ENCODE measurements around the gene PSMA1. TPM values are rescaled to one million over a fixed set of nuclear protein-coding genes. Genes with fewer than 3 reads are reported as not detected.

Gene PSMA1
- total and polyA plus RNA-seq, 2 donors from 2014 or later, result 118 to 133 TPM

- FAIRE-seq (no peak), DNase-seq (no peak)
- H3K4me3 ChIP-seq (ENCODE audit: low read length in 3 of 3), result no peak overlapping the region
- no peak for TF ChIP-seq CTCF (IDR thresholded peaks at IDR 0.05; ENCODE audit: borderline replicate concordance, extremely low read depth, insufficient read depth)
- H3K27ac ChIP-seq (ENCODE audit: low read depth in 2 of 2, low read length in 2 of 2), result no peak overlapping the region
- H3K9me3 ChIP-seq (ENCODE audit: control insufficient read depth in 2 of 3, insufficient read depth in 1 of 3, low read length in 3 of 3), result no peaks in the 10 kb centered on the region
- no peaks in the 10 kb centered on the region for H3K4me1 ChIP-seq (ENCODE audit: control insufficient read depth in 2 of 3, insufficient read depth in 2 of 3, low read depth in 1 of 3, low read length in 3 of 3)
- intact Hi-C loops (cut with DNase I), result no loop called here
- no peak overlapping the region for H3K9ac ChIP-seq (ENCODE audit: low read length in 3 of 3)
- H3K27me3 ChIP-seq (ENCODE audit: control insufficient read depth, insufficient read depth, low read length), result no peaks in the 10 kb centered on the region
- no peaks in the 10 kb centered on the region for H3K36me3 ChIP-seq (ENCODE audit: control insufficient read depth in 2 of 3, insufficient read depth in 3 of 3, low read length in 3 of 3)
These were observed 9.1 kb upstream of the PSMA1 start for GRCh38 chr11:14529321-14529720.

GRCh38 chr11:14522801-14523200, 2.6 kb upstream of the PSMA1 start:
- intact Hi-C loops (cut with DNase I), result no loop called here
- TF ChIP-seq CTCF (IDR thresholded peaks at IDR 0.05; ENCODE audit: borderline replicate concordance, extremely low read depth, insufficient read depth), result no peak
- Histone ChIP-seq H3K36me3 (ENCODE audit: control insufficient read depth in 2 of 3, insufficient read depth in 3 of 3, low read length in 3 of 3) (peaks cover 0 to 4% (median 0%) of the 10 kb centered on the region in 3 donors), H3K9ac (ENCODE audit: low read length in 3 of 3) (no peak overlapping the region), H3K27me3 (ENCODE audit: control insufficient read depth, insufficient read depth, low read length) (no peaks in the 10 kb centered on the region), H3K4me3 (ENCODE audit: low read length in 3 of 3) (no peak overlapping the region), H3K4me1 (ENCODE audit: control insufficient read depth in 2 of 3, insufficient read depth in 2 of 3, low read depth in 1 of 3, low read length in 3 of 3) (peaks cover 0 to 7% (median 2%) of the 10 kb centered on the region in 3 donors), H3K9me3 (ENCODE audit: control insufficient read depth in 2 of 3, insufficient read depth in 1 of 3, low read length in 3 of 3) (no peaks in the 10 kb centered on the region), H3K27ac (ENCODE audit: low read depth in 2 of 2, low read length in 2 of 2) (no peak overlapping the region)
- DNase-seq (no peak), FAIRE-seq (no peak)

GRCh38 chr11:14522245-14522644, 2.1 kb upstream of the PSMA1 start:
- DNase-seq, result no peak
- intact Hi-C loops (cut with DNase I), result no loop called here
- H3K9me3 ChIP-seq (ENCODE audit: control insufficient read depth in 2 of 3, insufficient read depth in 1 of 3, low read length in 3 of 3), result no peaks in the 10 kb centered on the region
- no peak overlapping the region for H3K27ac ChIP-seq (ENCODE audit: low read depth in 2 of 2, low read length in 2 of 2)
- no peaks in the 10 kb centered on the region for H3K27me3 ChIP-seq (ENCODE audit: control insufficient read depth, insufficient read depth, low read length)
- H3K4me3 ChIP-seq (ENCODE audit: low read length in 3 of 3), result no peak overlapping the region
- TF ChIP-seq CTCF (IDR thresholded peaks at IDR 0.05; ENCODE audit: borderline replicate concordance, extremely low read depth, insufficient read depth), result no peak
- no peak overlapping the region for H3K9ac ChIP-seq (ENCODE audit: low read length in 3 of 3)
- H3K4me1 ChIP-seq (ENCODE audit: control insufficient read depth in 2 of 3, insufficient read depth in 2 of 3, low read depth in 1 of 3, low read length in 3 of 3), result peaks cover 0 to 7% (median 2%) of the 10 kb centered on the region in 3 donors
- peaks cover 0 to 6% (median 0%) of the 10 kb centered on the region in 3 donors for H3K36me3 ChIP-seq (ENCODE audit: control insufficient read depth in 2 of 3, insufficient read depth in 3 of 3, low read length in 3 of 3)
- FAIRE-seq, result no peak

- intact Hi-C loops (cut with DNase I), result no loop called here
- Histone ChIP-seq H3K9me3 (ENCODE audit: control insufficient read depth in 2 of 3, insufficient read depth in 1 of 3, low read length in 3 of 3) (no peaks in the 10 kb centered on the region), H3K27ac (ENCODE audit: low read depth in 2 of 2, low read length in 2 of 2) (peak overlapping the region; percentile 69 to 87), H3K4me1 (ENCODE audit: control insufficient read depth in 2 of 3, insufficient read depth in 2 of 3, low read depth in 1 of 3, low read length in 3 of 3) (peaks cover 0 to 7% (median 2%) of the 10 kb centered on the region in 3 donors), H3K4me3 (ENCODE audit: low read length in 3 of 3) (peak overlapping the region; percentile 99 to 100 (median 99)), H3K9ac (ENCODE audit: low read length in 3 of 3) (peak overlapping the region; percentile 95 to 99 (median 99)), H3K27me3 (ENCODE audit: control insufficient read depth, insufficient read depth, low read length) (no peaks in the 10 kb centered on the region), H3K36me3 (ENCODE audit: control insufficient read depth in 2 of 3, insufficient read depth in 3 of 3, low read length in 3 of 3) (peaks cover 0 to 11% (median 3%) of the 10 kb centered on the region in 3 donors)
- FAIRE-seq (no peak), DNase-seq (no peak)
- TF ChIP-seq CTCF (IDR thresholded peaks at IDR 0.05; ENCODE audit: borderline replicate concordance, extremely low read depth, insufficient read depth), result no peak
These were observed 563 bp upstream of the PSMA1 start for GRCh38 chr11:14520747-14521151.

All from kidney (tissue), 14 donors.